ENCODE data around the gene RAP1GAP2.

The RAP1GAP2 gene

DNA sequence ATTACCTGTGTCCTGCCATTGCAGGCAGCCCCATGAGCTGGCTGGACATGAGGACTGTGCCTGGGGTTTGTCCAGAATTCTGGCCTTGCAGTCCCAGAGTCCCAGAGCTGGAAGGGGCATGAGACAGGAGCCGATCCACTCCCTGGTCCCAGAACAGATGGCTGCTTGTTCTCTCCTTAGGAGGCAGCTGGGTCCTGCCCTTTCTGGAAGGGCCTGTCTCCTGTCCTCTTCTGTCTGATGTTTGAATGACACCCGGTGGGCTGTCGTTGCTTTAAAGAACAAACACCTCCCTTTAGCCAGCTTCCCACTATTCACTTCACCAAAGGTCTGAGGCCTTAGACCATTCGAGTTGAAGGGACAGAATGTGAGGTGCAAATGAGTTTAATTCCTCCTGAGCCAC, 63.8 kb downstream of the RAP1GAP2 start:
- ChIA-PET CTCF (no interaction called here), POLR2A (no interaction called here)
- no peak for DNase-seq (ENCODE audit: extremely low spot score)
- no peak for TF ChIP-seq BHLHE40 (IDR thresholded peaks at IDR 0.05; ENCODE audit: borderline replicate concordance)
- no peak for TF ChIP-seq TARDBP (IDR thresholded peaks at IDR 0.05)
- TF ChIP-seq SP1 (IDR thresholded peaks at IDR 0.05) = no peak
- TF ChIP-seq FOXM1 (IDR thresholded peaks at IDR 0.05; ENCODE audit: borderline replicate concordance) = no peak
- no peak for TF ChIP-seq ARNT (IDR thresholded peaks at IDR 0.05)
- TF ChIP-seq FOXA1 (IDR thresholded peaks at IDR 0.05) = no peak
- no peak for TF ChIP-seq PKNOX1 (IDR thresholded peaks at IDR 0.05)
- TF ChIP-seq LEF1 (IDR thresholded peaks at IDR 0.05; ENCODE audit: borderline replicate concordance) = no peak
- TF ChIP-seq FOXK2 (IDR thresholded peaks at IDR 0.05) = no peak
- TF ChIP-seq CTBP1 (IDR thresholded peaks at IDR 0.05; ENCODE audit: borderline replicate concordance) = no peak
- no peak for TF ChIP-seq NFRKB (IDR thresholded peaks at IDR 0.05)
- TF ChIP-seq ZNF384 (IDR thresholded peaks at IDR 0.05) = no peak
- no peak for TF ChIP-seq ELF4 (IDR thresholded peaks at IDR 0.05)
- no peak for TF ChIP-seq HDGF (IDR thresholded peaks at IDR 0.05; ENCODE audit: borderline replicate concordance)
- TF ChIP-seq SUZ12 (IDR thresholded peaks at IDR 0.05) = no peak
- TF ChIP-seq L3MBTL2 (conservative IDR thresholded peaks at IDR 0.05) = no peak

DNA sequence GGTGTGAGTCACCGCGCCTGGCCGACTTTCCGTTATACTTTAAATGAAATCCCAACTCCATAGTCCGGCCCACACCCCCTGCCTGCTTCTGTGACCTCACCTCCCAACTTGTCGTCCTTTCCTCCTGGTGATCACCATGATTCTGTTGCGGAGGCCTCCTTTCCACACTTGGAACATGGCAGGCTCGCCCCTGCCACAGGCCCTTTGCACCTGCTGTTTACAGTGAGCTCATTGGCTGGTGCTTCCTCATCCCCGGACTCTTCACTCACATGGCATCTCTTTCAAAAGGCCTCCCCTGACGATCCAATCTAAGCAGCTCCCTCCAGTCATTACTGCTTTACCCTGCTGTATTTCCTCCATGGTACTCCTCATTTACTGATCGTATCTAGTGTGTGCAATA, 64.6 kb downstream of the RAP1GAP2 start:
- POLR2A ChIA-PET = no interaction called here
- no peak for DNase-seq (ENCODE audit: extremely low spot score)
- TF ChIP-seq ARNT (IDR thresholded peaks at IDR 0.05) = no peak
- TF ChIP-seq FOXA1 (IDR thresholded peaks at IDR 0.05) = no peak

DNA sequence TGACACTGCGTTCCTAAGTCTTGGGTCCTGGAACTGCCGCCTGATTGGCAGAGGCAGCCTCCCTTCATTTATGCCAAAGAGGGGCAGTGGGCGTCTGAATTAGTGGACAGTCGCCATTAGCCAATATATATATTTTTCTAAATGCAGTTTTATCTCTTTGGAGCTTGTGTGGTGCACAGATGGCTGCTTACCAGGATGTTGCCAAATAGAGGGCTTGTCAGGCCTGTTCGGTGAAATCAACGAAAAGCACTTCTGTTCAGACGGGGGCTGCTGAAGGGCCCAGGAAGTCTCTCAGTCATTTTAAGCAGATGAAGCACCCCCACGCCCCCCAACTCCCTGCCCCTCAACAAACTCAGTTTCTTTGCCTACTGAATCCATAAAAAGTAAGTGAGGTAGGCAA, 66.0 kb downstream of the RAP1GAP2 start:
- TF ChIP-seq SUZ12 (IDR thresholded peaks at IDR 0.05) = no peak
- no peak for TF ChIP-seq FOXM1 (IDR thresholded peaks at IDR 0.05; ENCODE audit: borderline replicate concordance)
- CTCF ChIA-PET = interaction anchor here (0.7 kb wide), 1 partner anchor 76 kb away, joined by 4 read pairs; no protein-coding TSS in a partner anchor
- DNase-seq (ENCODE audit: extremely low spot score) = no peak
- POLR2A ChIA-PET = no interaction called here

More for the DNA sequence above, 64.6 kb downstream of the RAP1GAP2 start:
- CTCF ChIA-PET = interaction anchor here (0.6 kb wide), 1 partner anchor 13 kb away, joined by 3 read pairs; no protein-coding TSS in a partner anchor

DNA sequence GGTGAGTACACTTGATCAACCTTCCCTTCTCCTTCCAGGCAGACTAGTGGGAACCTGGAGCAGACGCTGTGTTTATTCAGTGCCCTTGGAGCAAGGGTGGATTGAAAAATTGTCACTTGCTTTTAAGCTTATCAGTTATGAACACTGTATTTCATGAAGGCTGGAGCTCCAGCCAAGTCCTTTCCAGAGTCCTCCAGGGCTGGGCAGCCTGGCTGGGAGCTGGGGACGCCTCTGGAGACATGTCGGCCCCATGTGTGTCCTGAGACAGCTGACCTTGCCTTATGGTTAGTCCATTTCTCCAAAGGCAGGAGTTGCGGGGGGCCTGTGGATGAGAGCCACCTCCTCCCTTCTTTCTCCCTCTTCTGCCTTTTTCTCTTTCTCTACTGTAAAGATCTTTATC, 67.0 kb downstream of the RAP1GAP2 start:
- ChIA-PET CTCF (no interaction called here), POLR2A (no interaction called here)
- DNase-seq (ENCODE audit: extremely low spot score) = no peak
- TF ChIP-seq SP1 (IDR thresholded peaks at IDR 0.05) (no peak), CTBP1 (IDR thresholded peaks at IDR 0.05; ENCODE audit: borderline replicate concordance) (no peak), HDGF (IDR thresholded peaks at IDR 0.05; ENCODE audit: borderline replicate concordance) (no peak), ZNF384 (IDR thresholded peaks at IDR 0.05) (no peak), BHLHE40 (IDR thresholded peaks at IDR 0.05; ENCODE audit: borderline replicate concordance) (no peak), ELF4 (IDR thresholded peaks at IDR 0.05) (no peak), NFRKB (IDR thresholded peaks at IDR 0.05) (no peak), SUZ12 (IDR thresholded peaks at IDR 0.05) (no peak), FOXK2 (IDR thresholded peaks at IDR 0.05) (no peak), ARNT (IDR thresholded peaks at IDR 0.05) (no peak), FOXM1 (IDR thresholded peaks at IDR 0.05; ENCODE audit: borderline replicate concordance) (no peak), LEF1 (IDR thresholded peaks at IDR 0.05; ENCODE audit: borderline replicate concordance) (no peak), PKNOX1 (IDR thresholded peaks at IDR 0.05) (no peak), L3MBTL2 (conservative IDR thresholded peaks at IDR 0.05) (no peak), TARDBP (IDR thresholded peaks at IDR 0.05) (no peak), FOXA1 (IDR thresholded peaks at IDR 0.05) (no peak)

GRCh38 chr17:2865228-2865627, 69.0 kb downstream of the RAP1GAP2 start:
- no peak for DNase-seq (ENCODE audit: extremely low spot score)
- CTCF ChIA-PET = no interaction called here
- TF ChIP-seq ARNT (IDR thresholded peaks at IDR 0.05) = no peak
- no peak for TF ChIP-seq CTBP1 (IDR thresholded peaks at IDR 0.05; ENCODE audit: borderline replicate concordance)
- no peak for TF ChIP-seq NFRKB (IDR thresholded peaks at IDR 0.05)
- no peak for TF ChIP-seq ZNF384 (IDR thresholded peaks at IDR 0.05)
- TF ChIP-seq PKNOX1 (IDR thresholded peaks at IDR 0.05) = no peak
- TF ChIP-seq HDGF (IDR thresholded peaks at IDR 0.05; ENCODE audit: borderline replicate concordance) = no peak
- no peak for TF ChIP-seq TARDBP (IDR thresholded peaks at IDR 0.05)
- no peak for TF ChIP-seq SP1 (IDR thresholded peaks at IDR 0.05)
- TF ChIP-seq FOXA1 (IDR thresholded peaks at IDR 0.05) = no peak
- TF ChIP-seq SUZ12 (IDR thresholded peaks at IDR 0.05) = no peak
- POLR2A ChIA-PET = interaction anchor here (1.2 kb wide), 1 partner anchor 10 kb away, joined by 3 read pairs; no protein-coding TSS in a partner anchor

DNA sequence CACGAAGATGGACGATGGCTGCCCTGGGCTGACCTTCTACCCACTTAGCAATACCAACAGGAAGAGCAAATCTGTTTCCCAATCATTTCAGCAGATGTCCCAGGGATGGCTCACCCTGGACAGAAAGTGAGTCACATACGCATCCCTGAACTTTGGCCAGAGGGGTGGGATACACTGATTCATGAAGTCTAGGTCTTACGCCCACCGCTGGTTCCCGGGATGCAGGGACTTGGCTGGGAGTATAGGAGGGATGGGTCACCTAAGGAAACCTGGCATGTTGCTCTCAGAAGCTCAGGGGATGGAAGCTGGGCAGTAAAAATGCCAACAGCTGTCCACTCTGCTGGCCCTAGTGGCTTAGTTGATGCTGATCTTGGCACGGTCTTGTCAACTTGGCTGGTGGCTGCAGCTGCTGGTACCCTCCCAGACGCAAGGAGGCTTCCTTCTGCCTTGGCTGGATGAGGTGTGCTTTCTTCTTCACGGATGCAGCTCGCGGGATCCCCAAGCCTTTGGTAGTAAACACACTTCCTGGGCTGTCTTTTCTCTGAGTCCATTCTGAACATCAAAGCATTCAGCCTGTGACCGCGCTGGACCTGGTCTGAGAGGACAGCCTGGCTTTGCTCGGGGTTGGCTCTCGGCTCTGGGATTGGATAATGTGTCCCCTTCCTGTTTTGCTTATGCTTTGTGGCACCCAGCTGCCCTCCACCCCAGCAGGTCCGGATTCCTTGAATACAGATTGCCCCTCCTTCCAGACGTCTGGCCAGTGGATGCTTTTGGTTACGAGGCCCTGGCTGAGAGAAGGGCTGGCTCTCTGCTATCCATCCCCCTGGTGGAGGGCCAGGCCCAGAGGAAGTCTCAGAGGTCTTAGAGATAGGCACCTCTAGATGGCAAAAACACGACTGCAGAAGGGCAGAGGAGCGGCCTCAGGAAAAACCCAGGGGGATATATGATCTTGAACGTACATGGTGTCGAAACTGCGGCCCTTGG, 71.5 kb downstream of the RAP1GAP2 start:
- ChIA-PET POLR2A (no interaction called here), CTCF (no interaction called here)
- no peak for DNase-seq (ENCODE audit: extremely low spot score)
- TF ChIP-seq FOXA1 (IDR thresholded peaks at IDR 0.05) = no peak
- TF ChIP-seq ZNF384 (IDR thresholded peaks at IDR 0.05) = no peak
- TF ChIP-seq LEF1 (IDR thresholded peaks at IDR 0.05; ENCODE audit: borderline replicate concordance) = no peak
- TF ChIP-seq FOXK2 (IDR thresholded peaks at IDR 0.05) = no peak
- no peak for TF ChIP-seq CTBP1 (IDR thresholded peaks at IDR 0.05; ENCODE audit: borderline replicate concordance)
- no peak for TF ChIP-seq L3MBTL2 (conservative IDR thresholded peaks at IDR 0.05)
- TF ChIP-seq FOXM1 (IDR thresholded peaks at IDR 0.05; ENCODE audit: borderline replicate concordance) = no peak
- no peak for TF ChIP-seq PKNOX1 (IDR thresholded peaks at IDR 0.05)
- no peak for TF ChIP-seq TARDBP (IDR thresholded peaks at IDR 0.05)
- no peak for TF ChIP-seq ARNT (IDR thresholded peaks at IDR 0.05)
- TF ChIP-seq ELF4 (IDR thresholded peaks at IDR 0.05) = no peak
- TF ChIP-seq SP1 (IDR thresholded peaks at IDR 0.05) = no peak
- TF ChIP-seq NFRKB (IDR thresholded peaks at IDR 0.05) = no peak
- no peak for TF ChIP-seq SUZ12 (IDR thresholded peaks at IDR 0.05)
- TF ChIP-seq BHLHE40 (IDR thresholded peaks at IDR 0.05; ENCODE audit: borderline replicate concordance) = no peak
- no peak for TF ChIP-seq HDGF (IDR thresholded peaks at IDR 0.05; ENCODE audit: borderline replicate concordance)

Data from HEK293T (cell line).